ENCODE data around the gene CMTM2.
"Not testable (repeated sequence)": the region's sequence is repeated elsewhere in the genome, so short reads cannot be mapped to it uniquely, and the experiment has no call there.

The CMTM2 gene

GRCh38 chr16:66605979-66606751, 26.9 kb downstream of the CMTM2 start:
- DNase-seq (ENCODE audit: low read depth in 2 of 2): no peak

- DNase-seq (ENCODE audit: low read depth in 2 of 2): peak; percentile 77 to 79
These were observed 29.2 kb downstream of the CMTM2 start for GRCh38 chr16:66608241-66609138.

- no peak for DNase-seq (ENCODE audit: low read depth in 2 of 2)
These were observed 29.9 kb downstream of the CMTM2 start for GRCh38 chr16:66609139-66609510.

- DNase-seq (ENCODE audit: low read depth in 2 of 2): no peak
These were observed 31.0 kb downstream of the CMTM2 start for GRCh38 chr16:66610111-66610820.

- DNase-seq (ENCODE audit: low read depth in 2 of 2): not testable (repeated sequence)
These were observed 32.6 kb downstream of the CMTM2 start for GRCh38 chr16:66611911-66612310.

GRCh38 chr16:66612422-66612821, 33.2 kb downstream of the CMTM2 start:
- no peak for DNase-seq (ENCODE audit: low read depth in 2 of 2)

- no peak for DNase-seq (ENCODE audit: low read depth in 2 of 2)
These were observed 35.0 kb downstream of the CMTM2 start for GRCh38 chr16:66614161-66614802.

- no peak for DNase-seq (ENCODE audit: low read depth in 2 of 2)
These were observed 36.9 kb downstream of the CMTM2 start for GRCh38 chr16:66616169-66616568.

GRCh38 chr16:66616592-66616991, 37.3 kb downstream of the CMTM2 start:
- no peak for DNase-seq (ENCODE audit: low read depth in 2 of 2)

- no peak for DNase-seq (ENCODE audit: low read depth in 2 of 2)
These were observed 37.8 kb downstream of the CMTM2 start for GRCh38 chr16:66617010-66617434.

GRCh38 chr16:66617728-66618127, 38.5 kb downstream of the CMTM2 start:
- no peak for DNase-seq (ENCODE audit: low read depth in 2 of 2)

- DNase-seq (ENCODE audit: low read depth in 2 of 2): peak; percentile 83 to 86
These were observed 39.5 kb downstream of the CMTM2 start for GRCh38 chr16:66618588-66619375.

GRCh38 chr16:66619534-66620428, 40.5 kb downstream of the CMTM2 start:
- DNase-seq (ENCODE audit: low read depth in 2 of 2): peak; percentile 83 to 84

GRCh38 chr16:66620429-66620795, 41.1 kb downstream of the CMTM2 start:
- DNase-seq (ENCODE audit: low read depth in 2 of 2): no peak

GRCh38 chr16:66621973-66622372, 42.7 kb downstream of the CMTM2 start:
- DNase-seq (ENCODE audit: low read depth in 2 of 2): no peak

- no peak for DNase-seq (ENCODE audit: low read depth in 2 of 2)
These were observed 43.6 kb downstream of the CMTM2 start for GRCh38 chr16:66622863-66623262.

GRCh38 chr16:66623755-66624154, 44.5 kb downstream of the CMTM2 start:
- no peak for DNase-seq (ENCODE audit: low read depth in 2 of 2)

- not testable (repeated sequence) for DNase-seq (ENCODE audit: low read depth in 2 of 2)
These were observed 48.5 kb downstream of the CMTM2 start for GRCh38 chr16:66627611-66628378.

- no peak for DNase-seq (ENCODE audit: low read depth in 2 of 2)
These were observed 50.6 kb downstream of the CMTM2 start for GRCh38 chr16:66629856-66630255.

All from fibroblast of skin of left quadriceps (primary cell).